Activated T-cell treated with anti-CD3 and anti-CD28 coated beads, Interleukin-2, amount 50 U/mL, for 72 hours (primary cell): ENCODE data around the gene UBQLN4. TPM values are rescaled to one million over a fixed set of nuclear protein-coding genes. Genes with fewer than 3 reads are reported as not detected.

Experiments used
- ATAC-seq, 2 donors: fragments of 150-1000 bp; cut with Tn5 transposase; replicated peaks in 1 of 2; 2 replicates each; pipeline ENCODE4 v1.10.0; 2021; ENCODE audit warnings: moderate library complexity in 2 of 2, mild to moderate bottlenecking in 1 of 2
- DNase-seq, 2 donors: peaks; one replicate each; pipeline ENCODE4 v3.0.0; 2021 to 2022; ENCODE audit warnings: mixed read lengths in 1 of 2
- H3K27ac Mint-ChIP-seq: one replicate; pipeline ENCODE4 v1.8.0; 2022; ENCODE audit warnings: mild to moderate bottlenecking, moderate library complexity, mixed read lengths
- H3K27me3 Mint-ChIP-seq: one replicate; pipeline ENCODE4 v1.8.0; 2022; ENCODE audit warnings: low read depth, mixed read lengths
- H3K36me3 Mint-ChIP-seq, 2 donors: one replicate each; pipeline ENCODE4 v1.8.0; 2022; ENCODE audit warnings: mixed read lengths in 2 of 2, mild to moderate bottlenecking in 1 of 2; ENCODE audit not compliant: insufficient read depth in 2 of 2
- H3K4me1 Mint-ChIP-seq: one replicate; pipeline ENCODE4 v1.8.0; 2022; ENCODE audit warnings: low read depth, mixed read lengths
- H3K4me3 Mint-ChIP-seq, 2 donors: one replicate each; pipeline ENCODE4 v1.8.0; 2022; ENCODE audit warnings: mild to moderate bottlenecking in 2 of 2, mixed read lengths in 2 of 2, moderate library complexity in 2 of 2
- H3K9me3 Mint-ChIP-seq, 2 donors: one replicate each; pipeline ENCODE4 v1.8.0; 2022; ENCODE audit warnings: mixed read lengths in 2 of 2
- total RNA-seq, 2 donors: library from RNA; stranded (reverse); gene quantifications; one replicate each; pipeline ENCODE4 v1.2.3, GENCODE V29; 2022

The UBQLN4 gene
- total RNA-seq, 2 donors from 2014 or later, result 31.4 to 42.6 TPM

GRCh38 chr1:156009404-156009803, 44.2 kb downstream of the UBQLN4 start:
- Mint-ChIP-seq H3K4me3 (no peak overlapping the region), H3K4me1 (peaks cover 14% of the 10 kb centered on the region), H3K27me3 (no peaks in the 10 kb centered on the region), H3K36me3 (peaks cover 15 to 28% of the 10 kb centered on the region in 2 donors), H3K9me3 (no peaks in the 10 kb centered on the region), H3K27ac (no peak overlapping the region)
- DNase-seq, result no peak
- no peak for ATAC-seq

- H3K4me1 Mint-ChIP-seq, result peaks cover 14% of the 10 kb centered on the region
- H3K27ac Mint-ChIP-seq, result no peak overlapping the region
Observed at GRCh38 chr1:156006666-156007376, 46.8 kb downstream of the UBQLN4 start.

GRCh38 chr1:156004843-156005584, 48.6 kb downstream of the UBQLN4 start:
- DNase-seq (no peak), ATAC-seq (peak; percentile 52 to 65)
- Mint-ChIP-seq H3K4me3 (peak overlapping the region in 1 of 2 donors; percentile 30), H3K9me3 (no peaks in the 10 kb centered on the region), H3K27ac (peak overlapping the region; percentile 52), H3K4me1 (peaks cover 14% of the 10 kb centered on the region), H3K36me3 (peaks cover 3 to 4% of the 10 kb centered on the region in 2 donors), H3K27me3 (no peaks in the 10 kb centered on the region)

More at GRCh38 chr1:156006666-156007376, 46.8 kb downstream of the UBQLN4 start:
- Mint-ChIP-seq H3K4me3 (no peak overlapping the region), H3K27me3 (no peaks in the 10 kb centered on the region), H3K9me3 (no peaks in the 10 kb centered on the region), H3K36me3 (peaks cover 11 to 17% of the 10 kb centered on the region in 2 donors)
- no peak for DNase-seq
- no peak for ATAC-seq

GRCh38 chr1:156003923-156004188, 49.7 kb downstream of the UBQLN4 start:
- Mint-ChIP-seq H3K27me3 (no peaks in the 10 kb centered on the region), H3K4me1 (peaks cover 14% of the 10 kb centered on the region), H3K27ac (no peak overlapping the region), H3K36me3 (peaks cover 0 to 1% of the 10 kb centered on the region in 2 donors), H3K9me3 (no peaks in the 10 kb centered on the region), H3K4me3 (no peak overlapping the region)
- ATAC-seq (no peak), DNase-seq (no peak)

- Mint-ChIP-seq H3K9me3 (no peaks in the 10 kb centered on the region), H3K27me3 (no peaks in the 10 kb centered on the region), H3K4me1 (peaks cover 14% of the 10 kb centered on the region), H3K4me3 (no peak overlapping the region), H3K27ac (no peak overlapping the region), H3K36me3 (no peaks in the 10 kb centered on the region)
- DNase-seq (no peak), ATAC-seq (no peak)
Observed at GRCh38 chr1:156002188-156002911, 51.2 kb downstream of the UBQLN4 start.

GRCh38 chr1:156001662-156002171, 51.9 kb downstream of the UBQLN4 start:
- Mint-ChIP-seq H3K9me3 (no peaks in the 10 kb centered on the region), H3K36me3 (no peaks in the 10 kb centered on the region), H3K27ac (no peak overlapping the region), H3K4me1 (peaks cover 14% of the 10 kb centered on the region), H3K27me3 (no peaks in the 10 kb centered on the region), H3K4me3 (no peak overlapping the region)
- ATAC-seq (no peak), DNase-seq (no peak)

- DNase-seq, result no peak
- H3K4me1 Mint-ChIP-seq, result peaks cover 14% of the 10 kb centered on the region
- H3K36me3 Mint-ChIP-seq, result no peaks in the 10 kb centered on the region
- no peak for ATAC-seq
- H3K27ac Mint-ChIP-seq, result no peak overlapping the region
- no peak overlapping the region for H3K4me3 Mint-ChIP-seq
- no peaks in the 10 kb centered on the region for H3K9me3 Mint-ChIP-seq
- H3K27me3 Mint-ChIP-seq, result no peaks in the 10 kb centered on the region
Observed at GRCh38 chr1:156001021-156001661, 52.5 kb downstream of the UBQLN4 start.

GRCh38 chr1:155999964-156000363, 53.6 kb downstream of the UBQLN4 start:
- Mint-ChIP-seq H3K9me3 (no peaks in the 10 kb centered on the region), H3K36me3 (no peaks in the 10 kb centered on the region), H3K4me3 (no peak overlapping the region), H3K4me1 (peaks cover 5% of the 10 kb centered on the region), H3K27me3 (no peaks in the 10 kb centered on the region), H3K27ac (no peak overlapping the region)
- no peak for ATAC-seq
- no peak for DNase-seq

- no peak for DNase-seq
- H3K4me3 Mint-ChIP-seq, result no peak overlapping the region
- H3K9me3 Mint-ChIP-seq, result no peaks in the 10 kb centered on the region
- no peaks in the 10 kb centered on the region for H3K4me1 Mint-ChIP-seq
- no peak overlapping the region for H3K27ac Mint-ChIP-seq
- ATAC-seq, result no peak
- no peaks in the 10 kb centered on the region for H3K36me3 Mint-ChIP-seq
- no peaks in the 10 kb centered on the region for H3K27me3 Mint-ChIP-seq
Observed at GRCh38 chr1:155996166-155996565, 57.4 kb downstream of the UBQLN4 start.

GRCh38 chr1:155993595-155993994, 60.0 kb downstream of the UBQLN4 start:
- Mint-ChIP-seq H3K4me1 (peaks cover 15% of the 10 kb centered on the region), H3K27ac (no peak overlapping the region), H3K4me3 (no peak overlapping the region), H3K36me3 (no peaks in the 10 kb centered on the region), H3K27me3 (no peaks in the 10 kb centered on the region), H3K9me3 (no peaks in the 10 kb centered on the region)
- ATAC-seq (no peak), DNase-seq (no peak)

GRCh38 chr1:155990005-155990739, 63.4 kb downstream of the UBQLN4 start:
- ATAC-seq (peak; percentile 2 to 3), DNase-seq (no peak)
- H3K27ac Mint-ChIP-seq, result no peak overlapping the region
- H3K36me3 Mint-ChIP-seq, result no peaks in the 10 kb centered on the region
- no peaks in the 10 kb centered on the region for H3K27me3 Mint-ChIP-seq
- peaks cover 15% of the 10 kb centered on the region for H3K4me1 Mint-ChIP-seq
- no peak overlapping the region for H3K4me3 Mint-ChIP-seq
- no peaks in the 10 kb centered on the region for H3K9me3 Mint-ChIP-seq

- Mint-ChIP-seq H3K4me1 (peaks cover 15% of the 10 kb centered on the region), H3K27me3 (no peaks in the 10 kb centered on the region), H3K9me3 (no peaks in the 10 kb centered on the region), H3K36me3 (no peaks in the 10 kb centered on the region), H3K27ac (no peak overlapping the region), H3K4me3 (no peak overlapping the region)
- ATAC-seq, result peak; percentile 85 to 90
- peak; percentile 80 to 86 for DNase-seq
Observed at GRCh38 chr1:155989242-155990004, 64.2 kb downstream of the UBQLN4 start.
